Immature natural killer cell (primary cell): ENCODE data around the gene CH25H. TPM values are rescaled to one million over a fixed set of nuclear protein-coding genes. Genes with fewer than 3 reads are reported as not detected.

Experiments used
- polyA plus RNA-seq, 3 donors: library from polyadenylated mRNA; unstranded; fragments of 300-500 nt; fragmentation: Illumina TruSeq; gene quantifications; one replicate each; pipeline ENCODE4 v1.2.3, GENCODE V29; 2021

The CH25H gene
- polyA plus RNA-seq, 3 donors from 2014 or later: 0.27 TPM; not detected in 2

Other genes with a start within 250 kb of the CH25H start
- 10 to 100 TPM in 2 of 3 donors, 1 to 10 TPM in 1; 9.7 to 14.3 (median 11.1) TPM for gene FAS, start 216.5 kb downstream of the CH25H start, polyA plus RNA-seq
- gene LIPA, start 44.5 kb upstream of the CH25H start, polyA plus RNA-seq: 100 to 1,000 TPM; 120 to 196 (median 125) TPM
- 10 to 100 TPM; 10.3 to 20.8 (median 13.9) TPM for gene IFIT2, start 94.7 kb upstream of the CH25H start, polyA plus RNA-seq
- gene IFIT3, start 120.7 kb upstream of the CH25H start, polyA plus RNA-seq: 10 to 100 TPM in 2 of 3 donors, 1 to 10 TPM in 1; 8.2 to 23.8 (median 12.5) TPM
- under 1 TPM in 1 of 3 donors, not detected in 2; 0.11 TPM for gene IFIT1B, start 170.7 kb upstream of the CH25H start, polyA plus RNA-seq
- gene IFIT1, start 185.3 kb upstream of the CH25H start, polyA plus RNA-seq: 1 to 10 TPM in 2 of 3 donors, under 1 TPM in 1; 0.43 to 6.0 (median 1.8) TPM
- gene IFIT5, start 207.3 kb upstream of the CH25H start, polyA plus RNA-seq: 10 to 100 TPM in 2 of 3 donors, 1 to 10 TPM in 1; 9.2 to 10.4 (median 10.2) TPM